ENCODE results near the gene PPIP5K1.
"Not testable (repeated sequence)": the region's sequence is repeated elsewhere in the genome, so short reads cannot be mapped to it uniquely, and the experiment has no call there.

PPIP5K1 gene

GRCh38 chr15:43593328-43594190, 3.6 kb upstream of the PPIP5K1 start, which contains the start of gene CKMT1B:
Gene CKMT1B (plus strand): TSS chr15:43594027. CDS start chr15:43594219, 192 bp downstream.
- not testable (repeated sequence) for H3K9ac ChIP-seq (ENCODE audit: low read depth, low read length); H3K27me3 ChIP-seq (ENCODE audit: insufficient read depth, low read length); H3K4me1 ChIP-seq (ENCODE audit: insufficient read depth, low read length); H3K4me3 ChIP-seq (ENCODE audit: low read length); H3K27ac ChIP-seq (ENCODE audit: low read depth, low read length); H3K9me3 ChIP-seq (ENCODE audit: insufficient read depth, low read depth, low read length); H3K36me3 ChIP-seq (ENCODE audit: insufficient read depth, low read length)
- WGBS, result no CpG with 5 or more reads among the region's 43 CpGs

- not testable (repeated sequence) for H3K4me1 ChIP-seq (ENCODE audit: insufficient read depth, low read length); H3K9ac ChIP-seq (ENCODE audit: low read depth, low read length); H3K4me3 ChIP-seq (ENCODE audit: low read length); H3K9me3 ChIP-seq (ENCODE audit: insufficient read depth, low read depth, low read length); H3K36me3 ChIP-seq (ENCODE audit: insufficient read depth, low read length); H3K27ac ChIP-seq (ENCODE audit: low read depth, low read length); H3K27me3 ChIP-seq (ENCODE audit: insufficient read depth, low read length)
- 28% methylated on average over 4 of the region's 8 CpGs for WGBS
These were observed 2.8 kb upstream of the PPIP5K1 start for GRCh38 chr15:43592841-43593240.

GRCh38 chr15:43574607-43575006, 15.4 kb downstream of the PPIP5K1 start:
- not testable (repeated sequence) for H3K9me3 ChIP-seq (ENCODE audit: insufficient read depth, low read depth, low read length); H3K27me3 ChIP-seq (ENCODE audit: insufficient read depth, low read length); H3K36me3 ChIP-seq (ENCODE audit: insufficient read depth, low read length); H3K27ac ChIP-seq (ENCODE audit: low read depth, low read length); H3K4me1 ChIP-seq (ENCODE audit: insufficient read depth, low read length); H3K9ac ChIP-seq (ENCODE audit: low read depth, low read length); H3K4me3 ChIP-seq (ENCODE audit: low read length)
- no CpG with 5 or more reads among the region's 1 CpG for WGBS

- H3K27me3 ChIP-seq (ENCODE audit: insufficient read depth, low read length); H3K9me3 ChIP-seq (ENCODE audit: insufficient read depth, low read depth, low read length); H3K4me1 ChIP-seq (ENCODE audit: insufficient read depth, low read length); H3K36me3 ChIP-seq (ENCODE audit: insufficient read depth, low read length); H3K9ac ChIP-seq (ENCODE audit: low read depth, low read length); H3K27ac ChIP-seq (ENCODE audit: low read depth, low read length); H3K4me3 ChIP-seq (ENCODE audit: low read length): not testable (repeated sequence)
- no CpG with 5 or more reads among the region's 2 CpGs for WGBS
These were observed 23.4 kb downstream of the PPIP5K1 start for GRCh38 chr15:43566615-43567014.

- no CpG with 5 or more reads among the region's 8 CpGs for WGBS
- not testable (repeated sequence) for H3K27ac ChIP-seq (ENCODE audit: low read depth, low read length); H3K27me3 ChIP-seq (ENCODE audit: insufficient read depth, low read length); H3K4me3 ChIP-seq (ENCODE audit: low read length); H3K4me1 ChIP-seq (ENCODE audit: insufficient read depth, low read length); H3K9ac ChIP-seq (ENCODE audit: low read depth, low read length); H3K9me3 ChIP-seq (ENCODE audit: insufficient read depth, low read depth, low read length); H3K36me3 ChIP-seq (ENCODE audit: insufficient read depth, low read length)
These were observed 26.2 kb downstream of the PPIP5K1 start for GRCh38 chr15:43563793-43564192.

GRCh38 chr15:43562753-43563152, 27.3 kb downstream of the PPIP5K1 start:
- no CpG with 5 or more reads among the region's 3 CpGs for WGBS
- H3K27ac ChIP-seq (ENCODE audit: low read depth, low read length); H3K9me3 ChIP-seq (ENCODE audit: insufficient read depth, low read depth, low read length); H3K36me3 ChIP-seq (ENCODE audit: insufficient read depth, low read length); H3K4me1 ChIP-seq (ENCODE audit: insufficient read depth, low read length); H3K27me3 ChIP-seq (ENCODE audit: insufficient read depth, low read length); H3K4me3 ChIP-seq (ENCODE audit: low read length); H3K9ac ChIP-seq (ENCODE audit: low read depth, low read length): not testable (repeated sequence)

- Histone ChIP-seq H3K36me3 (ENCODE audit: insufficient read depth, low read length) (no peaks in the 10 kb centered on the region; the same call in 1 of the 2 replicates), H3K9ac (ENCODE audit: low read depth, low read length) (no peak overlapping the region), H3K27me3 (ENCODE audit: insufficient read depth, low read length) (no peaks in the 10 kb centered on the region), H3K27ac (ENCODE audit: low read depth, low read length) (no peak overlapping the region), H3K9me3 (ENCODE audit: insufficient read depth, low read depth, low read length) (no peaks in the 10 kb centered on the region), H3K4me1 (ENCODE audit: insufficient read depth, low read length) (no peaks in the 10 kb centered on the region), H3K4me3 (ENCODE audit: low read length) (no peak overlapping the region)
- 92% methylated on average over 1 of the region's 2 CpGs for WGBS
These were observed 37.0 kb downstream of the PPIP5K1 start for GRCh38 chr15:43552986-43553385.

- no peak overlapping the region for H3K9ac ChIP-seq (ENCODE audit: low read depth, low read length)
- H3K27ac ChIP-seq (ENCODE audit: low read depth, low read length), result no peak overlapping the region
- peaks cover 3% of the 10 kb centered on the region; the same call in 1 of the 2 replicates for H3K36me3 ChIP-seq (ENCODE audit: insufficient read depth, low read length)
- H3K9me3 ChIP-seq (ENCODE audit: insufficient read depth, low read depth, low read length), result no peaks in the 10 kb centered on the region; the same call in 1 of the 2 replicates
- WGBS, result 94% methylated on average over 4 of the region's 4 CpGs
- no peaks in the 10 kb centered on the region for H3K4me1 ChIP-seq (ENCODE audit: insufficient read depth, low read length)
- no peak overlapping the region for H3K4me3 ChIP-seq (ENCODE audit: low read length)
- no peaks in the 10 kb centered on the region for H3K27me3 ChIP-seq (ENCODE audit: insufficient read depth, low read length)
These were observed 37.8 kb downstream of the PPIP5K1 start for GRCh38 chr15:43552256-43552655.

- Histone ChIP-seq H3K27me3 (ENCODE audit: insufficient read depth, low read length) (no peaks in the 10 kb centered on the region), H3K36me3 (ENCODE audit: insufficient read depth, low read length) (peaks cover 3% of the 10 kb centered on the region; the same call in 1 of the 2 replicates), H3K9me3 (ENCODE audit: insufficient read depth, low read depth, low read length) (no peaks in the 10 kb centered on the region; the same call in 1 of the 2 replicates), H3K4me3 (ENCODE audit: low read length) (no peak overlapping the region), H3K4me1 (ENCODE audit: insufficient read depth, low read length) (no peaks in the 10 kb centered on the region), H3K9ac (ENCODE audit: low read depth, low read length) (no peak overlapping the region), H3K27ac (ENCODE audit: low read depth, low read length) (no peak overlapping the region)
- 86% methylated on average over 10 of the region's 10 CpGs for WGBS
These were observed 39.3 kb downstream of the PPIP5K1 start for GRCh38 chr15:43550527-43551363.

GRCh38 chr15:43547539-43547938, 42.5 kb downstream of the PPIP5K1 start:
- Histone ChIP-seq H3K27ac (ENCODE audit: low read depth, low read length) (no peak overlapping the region), H3K4me1 (ENCODE audit: insufficient read depth, low read length) (no peaks in the 10 kb centered on the region), H3K27me3 (ENCODE audit: insufficient read depth, low read length) (no peaks in the 10 kb centered on the region), H3K9ac (ENCODE audit: low read depth, low read length) (no peak overlapping the region), H3K4me3 (ENCODE audit: low read length) (no peak overlapping the region), H3K36me3 (ENCODE audit: insufficient read depth, low read length) (0 out of 2 replicates have a peak, but pooled peaks cover 3% of the 10 kb centered on the region), H3K9me3 (ENCODE audit: insufficient read depth, low read depth, low read length) (no peaks in the 10 kb centered on the region; the same call in 1 of the 2 replicates)
- WGBS, result 100% methylated on average over 2 of the region's 2 CpGs

GRCh38 chr15:43545426-43545825, 44.6 kb downstream of the PPIP5K1 start:
- no peaks in the 10 kb centered on the region for H3K27me3 ChIP-seq (ENCODE audit: insufficient read depth, low read length)
- WGBS, result 90% methylated on average over 1 of the region's 1 CpG
- no peaks in the 10 kb centered on the region for H3K4me1 ChIP-seq (ENCODE audit: insufficient read depth, low read length)
- H3K36me3 ChIP-seq (ENCODE audit: insufficient read depth, low read length), result 0 out of 2 replicates have a peak, but pooled peaks cover 3% of the 10 kb centered on the region
- H3K9me3 ChIP-seq (ENCODE audit: insufficient read depth, low read depth, low read length), result no peaks in the 10 kb centered on the region; the same call in 1 of the 2 replicates
- no peak overlapping the region for H3K4me3 ChIP-seq (ENCODE audit: low read length)
- H3K27ac ChIP-seq (ENCODE audit: low read depth, low read length), result no peak overlapping the region
- H3K9ac ChIP-seq (ENCODE audit: low read depth, low read length), result no peak overlapping the region

Data from HUES64 (cell line).